Ecto neural progenitor cell (in vitro differentiated cells): ENCODE results near the gene MYH11.
"Not testable (repeated sequence)": the region's sequence is repeated elsewhere in the genome, so short reads cannot be mapped to it uniquely, and the experiment has no call there.

Source experiments
- DNase-seq: peaks from one replicate; pipeline ENCODE4 v3.0.0-alpha.2; 2018; ENCODE audit warnings: low spot score

MYH11 gene

DNA sequence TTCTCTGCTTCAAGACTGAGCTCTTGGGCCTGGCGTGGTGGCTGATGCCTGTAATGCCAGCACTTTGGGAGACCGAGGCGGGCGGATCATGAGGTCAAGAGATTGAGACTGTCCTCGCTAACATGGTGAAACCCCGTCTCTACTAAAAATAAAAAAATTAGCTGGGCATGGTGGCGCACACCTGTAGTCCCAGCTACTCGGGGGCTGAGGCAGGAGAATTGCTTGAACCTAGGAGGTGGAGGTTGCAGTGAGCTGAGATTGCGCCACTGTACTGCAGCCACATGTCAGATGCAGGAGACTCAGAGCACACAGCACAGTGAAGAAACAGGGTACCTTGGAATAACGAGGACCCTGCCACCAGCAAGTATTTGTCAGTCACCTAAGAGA lies 184.7 kb downstream of the MYH11 start:
- DNase-seq = not testable (repeated sequence)

DNA sequence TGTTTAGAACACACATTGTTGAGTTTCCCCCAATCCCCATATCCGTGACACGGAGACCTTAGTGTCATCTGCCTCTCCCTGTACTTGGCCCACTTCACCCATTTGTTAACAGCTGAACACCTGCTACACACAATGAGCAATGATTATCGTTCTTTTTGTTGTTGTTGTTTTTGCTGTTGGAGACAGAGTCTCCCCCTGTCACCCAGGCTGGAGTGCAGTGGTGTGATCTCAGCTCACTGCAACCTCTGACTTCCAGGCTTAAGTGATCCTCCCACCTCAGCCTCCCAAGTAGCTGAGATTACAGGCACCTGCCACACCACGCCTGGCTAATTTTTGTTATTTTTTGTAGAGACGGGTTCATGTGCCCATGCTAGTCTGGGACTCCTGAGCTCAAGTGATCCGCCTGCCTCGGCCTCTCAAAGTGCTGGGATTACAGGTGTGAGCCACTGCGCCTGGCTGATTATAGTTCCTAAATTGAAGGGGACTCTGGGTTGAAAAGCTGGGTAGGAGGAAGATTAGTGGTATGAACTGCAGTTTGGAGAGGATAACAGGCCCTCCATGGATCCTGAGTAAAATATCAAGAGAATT lies 185.2 kb downstream of the MYH11 start:
- DNase-seq = no peak

DNA sequence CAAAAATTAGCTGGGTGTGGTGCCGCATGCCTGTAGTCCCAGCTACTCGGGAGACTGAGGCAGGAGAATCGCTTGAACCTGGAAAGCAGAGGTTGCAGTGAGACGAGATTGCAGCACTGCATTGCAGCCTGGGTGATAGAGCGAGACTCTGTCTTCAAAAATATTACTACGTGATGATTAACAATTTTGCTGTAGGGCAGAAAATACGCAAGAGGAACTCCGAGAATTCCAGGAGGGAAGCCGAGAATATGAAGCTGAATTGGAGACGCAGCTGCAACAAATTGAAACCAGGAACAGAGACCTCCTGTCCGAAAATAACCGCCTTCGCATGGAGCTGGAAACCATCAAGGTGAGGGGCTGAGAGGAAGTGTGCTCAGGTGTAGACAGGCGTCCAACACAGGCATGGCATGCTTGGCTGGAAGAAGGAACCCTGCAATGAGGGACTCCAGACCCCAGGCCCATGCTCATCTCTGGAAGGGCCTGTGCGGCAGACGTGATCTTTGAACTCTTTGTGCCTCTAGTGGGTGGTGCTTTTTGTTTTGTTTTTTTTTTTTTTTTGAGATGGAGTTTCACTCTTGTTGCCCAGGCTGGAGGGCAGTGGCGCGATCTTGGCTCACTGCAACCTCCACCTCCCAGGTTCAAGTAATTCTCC lies 189.6 kb downstream of the MYH11 start:
- no peak for DNase-seq

DNA sequence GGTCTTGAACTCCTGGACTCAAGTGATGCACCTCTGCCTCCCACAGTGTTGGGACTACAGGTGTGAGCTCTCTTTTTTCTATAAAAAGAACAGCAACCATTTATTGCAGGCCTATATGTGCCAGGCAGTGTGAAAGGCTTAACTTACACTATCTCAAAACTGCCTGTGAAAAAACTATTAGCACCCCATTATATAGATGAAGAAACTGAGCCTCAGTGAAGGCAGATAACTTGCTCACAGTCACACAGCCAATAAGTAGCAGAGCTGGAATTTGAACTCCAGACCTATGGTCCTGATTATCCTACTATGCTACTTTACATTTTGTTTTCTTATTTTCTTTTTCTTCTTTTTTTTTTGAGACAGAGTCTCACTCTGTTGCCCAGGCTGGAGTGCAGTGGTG lies 191.7 kb downstream of the MYH11 start:
- DNase-seq = no peak

DNA sequence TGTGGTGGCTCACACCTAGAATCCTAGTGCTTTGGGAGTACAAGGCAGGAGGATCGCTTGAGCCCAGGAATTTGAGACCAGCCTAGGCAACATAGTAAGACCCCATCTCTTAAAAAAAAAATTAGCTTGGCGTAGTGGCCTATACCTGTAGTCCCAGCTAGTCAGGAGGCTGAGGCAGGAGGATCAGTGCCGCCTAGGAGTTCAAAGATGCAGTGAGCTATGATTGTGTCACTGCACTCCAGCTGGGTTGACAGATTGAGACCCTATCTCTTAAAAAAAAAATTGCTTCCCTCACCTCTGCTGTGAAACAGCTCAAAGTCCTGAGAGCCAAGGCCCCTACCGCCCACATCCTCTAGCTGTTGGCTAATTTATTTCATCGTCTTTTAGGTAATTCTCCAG lies 196.6 kb downstream of the MYH11 start:
- no peak for DNase-seq

DNA sequence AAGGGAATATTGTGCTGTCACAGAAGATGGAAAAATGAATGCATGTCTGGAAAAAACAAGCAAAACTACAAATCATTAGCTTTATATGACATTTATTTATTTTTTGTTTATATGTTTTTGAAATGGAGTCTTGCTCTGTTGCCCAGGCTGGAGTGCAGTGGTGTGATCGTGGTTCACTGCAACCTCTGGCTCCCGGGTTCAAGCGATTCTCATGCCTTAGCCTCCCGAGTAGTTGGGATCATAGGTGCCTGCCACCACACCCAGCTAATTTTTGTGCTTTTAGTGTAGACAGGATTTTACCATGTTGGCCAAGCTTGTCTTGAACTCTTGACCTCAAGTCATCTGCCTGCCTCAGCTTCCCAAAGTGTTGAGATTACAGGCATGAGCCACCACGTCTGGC lies 198.3 kb downstream of the MYH11 start:
- no peak for DNase-seq

DNA sequence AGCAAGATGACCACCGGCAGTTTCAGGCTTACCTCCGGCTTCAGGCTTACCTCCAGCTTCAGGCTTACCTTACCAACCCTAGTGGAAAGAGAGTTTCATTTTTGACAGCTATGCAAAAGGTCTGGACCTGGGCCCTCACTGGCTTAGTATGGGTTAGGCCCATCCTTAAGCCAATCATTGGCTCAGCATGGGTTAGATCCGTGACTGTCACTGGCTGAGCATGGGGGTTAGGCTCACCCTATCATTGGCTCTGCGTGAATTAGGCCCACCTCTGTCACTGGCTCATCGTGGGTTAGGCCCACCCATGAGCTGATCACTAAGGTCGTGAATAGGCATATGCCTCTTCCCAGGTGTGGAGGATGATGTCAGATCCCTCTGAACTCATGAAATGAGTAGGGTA lies 198.7 kb downstream of the MYH11 start:
- no peak for DNase-seq

DNA sequence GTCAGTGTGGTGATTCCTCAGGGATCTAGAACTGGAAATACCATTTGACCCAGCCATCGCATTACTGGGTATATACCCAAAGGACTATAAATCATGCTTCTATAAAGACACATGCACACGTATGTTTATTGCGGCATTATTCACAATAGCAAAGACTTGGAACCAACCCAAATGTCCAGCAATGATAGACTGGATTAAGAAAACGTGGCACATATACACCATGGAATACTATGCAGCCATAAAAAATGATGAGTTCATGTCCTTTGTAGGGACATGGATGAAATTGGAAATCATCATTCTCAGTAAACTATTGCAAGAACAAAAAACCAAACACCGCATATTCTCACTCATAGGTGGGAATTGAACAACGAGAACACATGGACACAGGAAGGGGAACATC lies 201.3 kb downstream of the MYH11 start:
- not testable (repeated sequence) for DNase-seq

DNA sequence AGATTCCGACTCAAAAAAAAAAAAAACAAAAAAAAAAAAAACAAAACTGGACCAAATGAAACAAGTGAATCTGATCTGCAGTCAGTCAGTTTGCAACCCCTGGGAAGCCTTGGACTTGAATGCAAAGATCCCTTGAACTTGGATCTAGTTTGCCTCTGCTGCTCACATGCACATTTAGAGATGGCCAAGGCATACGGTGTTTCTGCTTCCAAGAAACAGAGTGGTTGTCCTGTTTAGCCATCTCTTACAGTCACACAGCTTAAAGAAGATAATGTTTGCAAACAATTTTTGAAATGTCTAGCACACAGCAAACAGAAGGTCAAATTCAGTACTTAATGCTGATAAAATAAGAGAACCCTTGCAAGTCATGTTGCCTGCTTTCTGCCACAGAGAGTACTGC lies 202.2 kb downstream of the MYH11 start:
- no peak for DNase-seq

DNA sequence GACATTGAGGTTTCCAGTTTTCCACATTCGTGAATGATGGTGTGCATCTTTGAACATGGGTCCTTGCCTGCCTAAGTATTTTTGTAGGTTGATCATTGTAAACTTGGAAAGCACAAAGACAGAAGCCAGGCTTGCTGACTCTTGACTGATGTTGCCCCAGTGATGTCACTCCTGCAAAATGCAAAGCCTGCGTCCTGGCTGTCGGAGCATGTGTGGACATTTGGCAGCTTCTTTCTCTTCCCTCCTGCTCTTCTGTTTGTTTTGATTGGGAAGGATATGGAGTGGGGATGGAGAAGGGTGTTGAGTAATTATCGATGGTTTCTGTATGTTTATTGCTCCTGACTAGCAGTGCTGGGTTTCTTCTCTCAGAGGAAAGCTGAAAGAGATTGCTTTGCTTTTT lies 203.6 kb downstream of the MYH11 start:
- DNase-seq = no peak
